H9 (cell line): ENCODE data around the gene KY. TPM values are rescaled to one million over a fixed set of nuclear protein-coding genes. Genes with fewer than 3 reads are reported as not detected.

Experiments used
- DNase-seq: peaks from one replicate; pipeline ENCODE4 v3.0.0-alpha.2; 2017
- H2AFZ ChIP-seq: one replicate; pipeline ENCODE4 v1.6.1; 2013; ENCODE audit warnings: mild to moderate bottlenecking, low read length, control low read depth, moderate library complexity
- H2AK5ac ChIP-seq: 2 replicates; pipeline ENCODE4 v1.6.1; 2013; ENCODE audit warnings: low read length, control low read depth, mixed read lengths; ENCODE audit not compliant: insufficient read length
- H2BK120ac ChIP-seq: one replicate; pipeline ENCODE4 v1.6.1; 2013; ENCODE audit warnings: low read depth, mild to moderate bottlenecking, low read length, control low read depth, inconsistent platforms; ENCODE audit not compliant: poor library complexity, severe bottlenecking
- H2BK12ac ChIP-seq: 2 replicates; pipeline ENCODE4 v1.6.1; 2013; ENCODE audit warnings: low read length, control low read depth, mixed read lengths, low read depth; ENCODE audit not compliant: insufficient read length
- H2BK15ac ChIP-seq: 2 replicates; pipeline ENCODE4 v1.6.1; 2013; ENCODE audit warnings: low read depth, low read length, control low read depth
- H2BK20ac ChIP-seq: one replicate; pipeline ENCODE4 v1.6.1; 2013; ENCODE audit warnings: low read depth, mild to moderate bottlenecking, low read length, control low read depth, inconsistent platforms; ENCODE audit not compliant: poor library complexity, severe bottlenecking
- H2BK5ac ChIP-seq: 2 replicates; pipeline ENCODE4 v1.6.1; 2013; ENCODE audit warnings: low read length, control low read depth, mixed read lengths; ENCODE audit not compliant: insufficient read length
- H3K14ac ChIP-seq: 2 replicates; pipeline ENCODE4 v1.6.1; 2013; ENCODE audit warnings: low read length, control low read depth; ENCODE audit not compliant: insufficient read depth
- H3K18ac ChIP-seq: 2 replicates; pipeline ENCODE4 v1.6.1; 2013; ENCODE audit warnings: low read depth, mild to moderate bottlenecking, mixed read lengths, low read length, control low read depth; ENCODE audit not compliant: insufficient read length
- H3K23ac ChIP-seq: 2 replicates; pipeline ENCODE4 v1.6.1; 2013; ENCODE audit warnings: low read length, control low read depth, mixed read lengths, low read depth; ENCODE audit not compliant: insufficient read length
- H3K23me2 ChIP-seq: 2 replicates; pipeline ENCODE4 v1.6.1; 2013; ENCODE audit warnings: low read depth, mild to moderate bottlenecking, mixed read lengths, low read length, control low read depth; ENCODE audit not compliant: insufficient read length, poor library complexity, severe bottlenecking
- H3K27ac ChIP-seq: 2 replicates; pipeline ENCODE4 v1.5.1; 2013; ENCODE audit warnings: low read length, control low read depth, mixed read lengths, low read depth; ENCODE audit not compliant: insufficient read length
- H3K27me3 ChIP-seq: 2 replicates; pipeline ENCODE4 v1.6.1; 2013; ENCODE audit warnings: low read length, control low read depth, inconsistent platforms; ENCODE audit not compliant: insufficient read depth
- H3K4ac ChIP-seq: 2 replicates; pipeline ENCODE4 v1.6.1; 2013; ENCODE audit warnings: low read depth, mild to moderate bottlenecking, control low read depth, inconsistent platforms, low read length, moderate library complexity
- H3K4me1 ChIP-seq: 2 replicates; pipeline ENCODE4 v1.6.1; 2013; ENCODE audit warnings: low read length, control low read depth, inconsistent platforms; ENCODE audit not compliant: insufficient read depth
- H3K4me2 ChIP-seq: 2 replicates; pipeline ENCODE4 v1.6.1; 2013; ENCODE audit warnings: low read length, control low read depth, mixed read lengths; ENCODE audit not compliant: insufficient read length, insufficient read depth
- H3K56ac ChIP-seq: 2 replicates; pipeline ENCODE4 v1.6.1; 2013; ENCODE audit warnings: low read depth, mild to moderate bottlenecking, mixed read lengths, low read length, control low read depth; ENCODE audit not compliant: insufficient read length
- H3K79me1 ChIP-seq: 2 replicates; pipeline ENCODE4 v1.6.1; 2013; ENCODE audit warnings: low read depth, mild to moderate bottlenecking, moderate library complexity, low read length, control low read depth, inconsistent platforms; ENCODE audit not compliant: insufficient read depth, poor library complexity, severe bottlenecking
- H3K79me2 ChIP-seq: 2 replicates; pipeline ENCODE4 v1.6.1; 2013; ENCODE audit warnings: low read length, control low read depth, inconsistent platforms; ENCODE audit not compliant: insufficient read depth
- H3K9ac ChIP-seq: 2 replicates; pipeline ENCODE4 v1.6.1; 2013; ENCODE audit warnings: low read length, control low read depth, mixed read lengths; ENCODE audit not compliant: insufficient read length; ENCODE audit errors: extremely low read depth
- H3K9me3 ChIP-seq: one replicate; pipeline ENCODE4 v1.6.1; 2013; ENCODE audit warnings: low read depth, low read length, inconsistent platforms; ENCODE audit not compliant: control insufficient read depth
- H3T11ph ChIP-seq: one replicate; pipeline ENCODE4 v1.6.1; 2013; ENCODE audit warnings: mild to moderate bottlenecking, low read length, control low read depth, inconsistent platforms
- H4K20me1 ChIP-seq: one replicate; pipeline ENCODE4 v1.6.1; 2013; ENCODE audit not compliant: control insufficient read depth, insufficient read length, insufficient read depth
- H4K5ac ChIP-seq: 2 replicates; pipeline ENCODE4 v1.6.1; 2013; ENCODE audit warnings: low read depth, mild to moderate bottlenecking, mixed read lengths, low read length, control low read depth; ENCODE audit not compliant: insufficient read length
- H4K8ac ChIP-seq: replicated peaks from 2 replicates; pipeline ENCODE4 v1.6.1; 2013; ENCODE audit warnings: low read length, control low read depth, mixed read lengths, low read depth; ENCODE audit not compliant: insufficient read length
- H4K91ac ChIP-seq: 2 replicates; pipeline ENCODE4 v1.6.1; 2013; ENCODE audit warnings: low read depth, mild to moderate bottlenecking, moderate library complexity, mixed read lengths, low read length, control low read depth; ENCODE audit not compliant: insufficient read length
- H3K27ac Mint-ChIP-seq, 3 experiments: 2 replicates in 2 of 3; 3 replicates in 1 of 3; pipeline ENCODE4 v1.8.0; 2020 to 2021; ENCODE audit warnings: mixed read lengths in 3 of 3, mild to moderate bottlenecking in 1 of 3, moderate library complexity in 1 of 3
- H3K27me3 Mint-ChIP-seq: 2 replicates; pipeline ENCODE4 v1.8.0; 2021; ENCODE audit warnings: low read depth, mild to moderate bottlenecking, moderate library complexity, mixed read lengths
- H3K36me3 Mint-ChIP-seq, 3 experiments: 2 replicates in 2 of 3; 3 replicates in 1 of 3; pipeline ENCODE4 v1.8.0; 2020 to 2021; ENCODE audit warnings: low read depth in 3 of 3, mixed read lengths in 3 of 3; ENCODE audit not compliant: insufficient read depth in 1 of 3
- H3K4me1 Mint-ChIP-seq, 2 experiments: 2 replicates each; pipeline ENCODE4 v1.8.0; 2020; ENCODE audit warnings: mixed read lengths in 2 of 2
- H3K4me3 Mint-ChIP-seq, 2 experiments: 2 replicates in 1 of 2; 3 replicates in 1 of 2; pipeline ENCODE4 v1.8.0; 2020 to 2021; ENCODE audit warnings: mild to moderate bottlenecking in 2 of 2, mixed read lengths in 2 of 2, moderate library complexity in 1 of 2
- H3K9me3 Mint-ChIP-seq, 2 experiments: 2 replicates in 1 of 2; 3 replicates in 1 of 2; pipeline ENCODE4 v1.8.0; 2020; ENCODE audit warnings: mild to moderate bottlenecking in 2 of 2, mixed read lengths in 2 of 2, moderate library complexity in 1 of 2
- WGBS: extraction: QIAGEN DNeasy Blood & Tissue Kit; methylation state at CpG from one replicate; pipeline ENCODE4 v1.1.7; 2013; ENCODE audit warnings: missing lambda C conversion rate, low lambda C conversion rate, mixed read lengths; ENCODE audit not compliant: insufficient read length; ENCODE audit errors: extremely low coverage; 5-methylcytosine and 5-hydroxymethylcytosine counted together
- total RNA-seq: library from RNA; stranded (reverse); gene quantifications from 2 replicates; pipeline ENCODE4 v1.2.1, GENCODE V29; 2021
- TF ChIP-seq, protein P1 (sequence below): fragments of 200-600 bp; sonication (generic); conservative IDR thresholded peaks from 3 replicates; pipeline ENCODE4 v1.8.0; 2021; ENCODE audit warnings: antibody characterized with exemption, mild to moderate bottlenecking

Gene KY
- total RNA-seq, 1 experiment from 2014 or later = not detected

DNA sequence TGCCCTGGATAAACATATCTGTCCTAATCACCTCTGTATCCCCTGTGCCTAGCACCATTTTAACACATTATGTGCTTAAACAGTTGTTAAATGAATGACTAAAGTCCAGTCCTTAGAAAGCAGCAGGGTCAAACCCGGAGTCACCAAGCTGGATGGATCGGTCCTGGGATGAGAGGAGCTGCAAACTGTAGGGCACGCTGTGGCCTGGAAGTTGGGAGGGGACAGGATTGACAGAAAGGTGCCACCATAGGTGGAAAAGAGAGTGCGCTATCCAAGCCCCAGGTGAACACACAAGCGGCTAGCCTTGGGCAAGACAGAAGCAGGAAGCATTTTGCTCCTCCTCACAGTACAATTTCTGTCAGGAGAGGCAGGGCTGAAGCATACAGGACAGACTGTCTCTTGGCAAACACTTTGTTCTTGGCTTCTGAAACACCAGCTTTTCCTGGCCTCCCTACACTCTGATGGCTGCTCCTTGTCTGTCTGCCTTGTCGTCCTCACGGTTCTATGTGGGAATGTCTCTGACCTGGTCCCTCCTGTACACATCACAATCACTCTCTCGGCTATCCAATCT is 48.4 kb upstream of the KY start:
- H2BK5ac ChIP-seq = no peak overlapping the region
- Mint-ChIP-seq H3K4me3 (no peak overlapping the region), H3K4me1 (peaks cover 6 to 7% of the 10 kb centered on the region in 2 experiments), H3K36me3 (no peaks in the 10 kb centered on the region), H3K9me3 (peaks cover 0 to 3% of the 10 kb centered on the region in 2 experiments; a peak in 1 of 5 replicates), H3K27ac (no peak overlapping the region), H3K27me3 (peaks cover 78% of the 10 kb centered on the region)
- no peak overlapping the region for H2BK120ac ChIP-seq
- no peak overlapping the region for H3K56ac ChIP-seq
- H3K4me2 ChIP-seq = no peak overlapping the region
- no peak overlapping the region for H3K4ac ChIP-seq
- H2BK12ac ChIP-seq = no peak overlapping the region
- H3K27ac ChIP-seq = no peak overlapping the region
- no peaks in the 10 kb centered on the region for H3K79me2 ChIP-seq
- no peak overlapping the region for H3K18ac ChIP-seq
- H3K27me3 ChIP-seq = peaks cover 14% of the 10 kb centered on the region; the same call in 1 of the 2 replicates
- no peak overlapping the region for H3K23ac ChIP-seq
- no peaks in the 10 kb centered on the region for H3K4me1 ChIP-seq
- no CpG with 5 or more reads among the region's 8 CpGs for WGBS
- TF ChIP-seq, protein P1, sequence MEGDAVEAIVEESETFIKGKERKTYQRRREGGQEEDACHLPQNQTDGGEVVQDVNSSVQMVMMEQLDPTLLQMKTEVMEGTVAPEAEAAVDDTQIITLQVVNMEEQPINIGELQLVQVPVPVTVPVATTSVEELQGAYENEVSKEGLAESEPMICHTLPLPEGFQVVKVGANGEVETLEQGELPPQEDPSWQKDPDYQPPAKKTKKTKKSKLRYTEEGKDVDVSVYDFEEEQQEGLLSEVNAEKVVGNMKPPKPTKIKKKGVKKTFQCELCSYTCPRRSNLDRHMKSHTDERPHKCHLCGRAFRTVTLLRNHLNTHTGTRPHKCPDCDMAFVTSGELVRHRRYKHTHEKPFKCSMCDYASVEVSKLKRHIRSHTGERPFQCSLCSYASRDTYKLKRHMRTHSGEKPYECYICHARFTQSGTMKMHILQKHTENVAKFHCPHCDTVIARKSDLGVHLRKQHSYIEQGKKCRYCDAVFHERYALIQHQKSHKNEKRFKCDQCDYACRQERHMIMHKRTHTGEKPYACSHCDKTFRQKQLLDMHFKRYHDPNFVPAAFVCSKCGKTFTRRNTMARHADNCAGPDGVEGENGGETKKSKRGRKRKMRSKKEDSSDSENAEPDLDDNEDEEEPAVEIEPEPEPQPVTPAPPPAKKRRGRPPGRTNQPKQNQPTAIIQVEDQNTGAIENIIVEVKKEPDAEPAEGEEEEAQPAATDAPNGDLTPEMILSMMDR = no peak
- H3T11ph ChIP-seq = no peak overlapping the region
- DNase-seq = no peak
- H3K23me2 ChIP-seq = no peaks in the 10 kb centered on the region
- H2AK5ac ChIP-seq = no peak overlapping the region
- no peak overlapping the region for H2BK20ac ChIP-seq
- no peak overlapping the region for H3K14ac ChIP-seq
- H2AFZ ChIP-seq = no peak overlapping the region
- no peak overlapping the region for H3K9ac ChIP-seq
- H4K20me1 ChIP-seq = no peaks in the 10 kb centered on the region
- no peak overlapping the region for H4K91ac ChIP-seq
- H4K8ac ChIP-seq = no peak overlapping the region
- H3K9me3 ChIP-seq = no peaks in the 10 kb centered on the region
- H2BK15ac ChIP-seq = no peak overlapping the region
- no peaks in the 10 kb centered on the region for H3K79me1 ChIP-seq
- no peak overlapping the region for H4K5ac ChIP-seq
